H1 (cell line): ENCODE results near the gene TEX14. TPM values are rescaled to one million over a fixed set of nuclear protein-coding genes. Genes with fewer than 3 reads are reported as not detected.

Source experiments
- CTCF ChIA-PET: fragments of 300-600 bp; sonication (Branson Sonifier 250); formaldehyde crosslinking; loops from one replicate; lab custom pipeline; 2021; ENCODE audit not compliant: partially characterized antibody; lab: Charles Lee
- POLR2A ChIA-PET: fragments of 300-600 bp; sonication (Branson Sonifier 250); formaldehyde crosslinking; loops from one replicate; lab custom pipeline; 2021; ENCODE audit warnings: inconsistent platforms; ENCODE audit not compliant: partially characterized antibody; lab: Charles Lee
- DNase-seq, 2 experiments: peaks; one replicate each; pipeline versions ENCODE4 v3.0.0 to v3.0.0-alpha.2; 2010 to 2022; ENCODE audit warnings: low spot score in 2 of 2, low read depth in 1 of 2, mixed read lengths in 1 of 2
- FAIRE-seq: peaks from 2 replicates; lab custom pipeline; 2011; peaks lifted over from hg19 to GRCh38; lab: Jason Lieb, UNC
- H2AFZ ChIP-seq: 2 replicates; pipeline ENCODE4 v1.8.1; 2012; ENCODE audit warnings: low read length, inconsistent platforms
- H2AK5ac ChIP-seq: 2 replicates; pipeline ENCODE4 v1.6.1; 2013; ENCODE audit warnings: low read depth, low read length
- H2BK120ac ChIP-seq: replicated peaks from 2 replicates; pipeline ENCODE3; 2013; ENCODE audit warnings: low read depth, low read length, inconsistent platforms
- H2BK12ac ChIP-seq: 2 replicates; pipeline ENCODE4 v1.6.1; 2013; ENCODE audit warnings: low read depth, low read length
- H2BK15ac ChIP-seq: 2 replicates; pipeline ENCODE4 v1.6.1; 2013; ENCODE audit warnings: low read length
- H2BK20ac ChIP-seq: 2 replicates; pipeline ENCODE4 v1.6.1; 2013; ENCODE audit warnings: low read length
- H2BK5ac ChIP-seq: 2 replicates; pipeline ENCODE4 v1.6.1; 2013; ENCODE audit warnings: low read depth, low read length
- H3K14ac ChIP-seq: 2 replicates; pipeline ENCODE4 v1.6.1; 2013; ENCODE audit warnings: inconsistent platforms; ENCODE audit not compliant: insufficient read length
- H3K18ac ChIP-seq: 2 replicates; pipeline ENCODE4 v1.6.1; 2013; ENCODE audit warnings: low read length; ENCODE audit errors: extremely low read depth
- H3K23ac ChIP-seq: 2 replicates; pipeline ENCODE4 v1.6.1; 2013; ENCODE audit warnings: inconsistent platforms; ENCODE audit not compliant: insufficient read length
- H3K23me2 ChIP-seq: 2 replicates; pipeline ENCODE4 v1.6.1; 2013; ENCODE audit warnings: low read depth, low read length
- H3K27ac ChIP-seq: 2 replicates; pipeline ENCODE4 v1.6.1; 2011; ENCODE audit warnings: low read depth, low read length, inconsistent platforms
- H3K27me3 ChIP-seq, 4 experiments: replicated peaks in 1 of 4; 1 replicate in 1 of 4; 2 replicates in 3 of 4; pipeline versions ENCODE4 v1.6.1 to v1.8.1; 2011 to 2013; ENCODE audit warnings: low read length in 3 of 4, mild to moderate bottlenecking in 3 of 4, inconsistent platforms in 2 of 4, mixed read lengths in 2 of 4, moderate library complexity in 1 of 4; ENCODE audit not compliant: control insufficient read depth in 3 of 4, insufficient read depth in 3 of 4; ENCODE audit errors: extremely low read depth in 1 of 4
- H3K36me3 ChIP-seq, 4 experiments: 2 replicates each; pipeline versions ENCODE4 v1.6.1 to v1.8.1; 2011 to 2013; ENCODE audit warnings: mild to moderate bottlenecking in 4 of 4, low read length in 3 of 4, moderate library complexity in 2 of 4, control low read depth in 1 of 4, inconsistent platforms in 1 of 4; ENCODE audit not compliant: insufficient read depth in 4 of 4, control insufficient read depth in 2 of 4
- H3K4ac ChIP-seq: replicated peaks from 2 replicates; pipeline ENCODE3; 2013; ENCODE audit warnings: low read length, low read depth, mixed read lengths, inconsistent platforms; ENCODE audit not compliant: insufficient read length
- H3K4me1 ChIP-seq, 4 experiments: replicated peaks in 1 of 4; 1 replicate in 1 of 4; 2 replicates in 3 of 4; pipeline versions ENCODE4 v1.6.1 to v1.8.1; 2011 to 2013; ENCODE audit warnings: low read length in 3 of 4, inconsistent platforms in 2 of 4, mixed read lengths in 1 of 4; ENCODE audit not compliant: insufficient read depth in 4 of 4, control insufficient read depth in 3 of 4
- H3K4me2 ChIP-seq, 2 experiments: 2 replicates each; pipeline versions ENCODE4 v1.6.1 to v1.8.1; 2011 to 2013; ENCODE audit warnings: low read depth in 2 of 2, low read length in 2 of 2, control low read depth in 1 of 2, inconsistent platforms in 1 of 2, mild to moderate bottlenecking in 1 of 2; ENCODE audit not compliant: insufficient read depth in 1 of 2
- H3K4me3 ChIP-seq, 4 experiments: fragments of 200-600, 300-600 bp in 1 of 4; sonication (generic), shearing (Covaris generic), sonication (Bioruptor Twin) in 1 of 4; 2 replicates each; pipeline versions ENCODE4 v1.5.1 to v1.8.1; 2011 to 2016; ENCODE audit warnings: low read length in 4 of 4, low read depth in 3 of 4, control low read depth in 2 of 4, inconsistent platforms in 2 of 4, mild to moderate bottlenecking in 2 of 4, mixed read lengths in 1 of 4, moderate library complexity in 1 of 4; ENCODE audit not compliant: insufficient read depth in 2 of 4; ENCODE audit errors: extremely low read depth in 1 of 4
- H3K56ac ChIP-seq: replicated peaks from 2 replicates; pipeline ENCODE3; 2013; ENCODE audit warnings: low read depth, mild to moderate bottlenecking, mixed read lengths, low read length, inconsistent platforms; ENCODE audit not compliant: insufficient read length
- H3K79me1 ChIP-seq: 2 replicates; pipeline ENCODE4 v1.6.1; 2013; ENCODE audit warnings: low read depth, low read length, control low read depth
- H3K79me2 ChIP-seq, 2 experiments: 2 replicates each; pipeline versions ENCODE4 v1.6.1 to v1.8.1; 2012 to 2013; ENCODE audit warnings: low read length in 2 of 2, mild to moderate bottlenecking in 2 of 2, inconsistent platforms in 1 of 2; ENCODE audit not compliant: insufficient read depth in 2 of 2, control insufficient read depth in 1 of 2
- H3K9ac ChIP-seq, 4 experiments: replicated peaks in 1 of 4; 1 replicate in 1 of 4; 2 replicates in 3 of 4; pipeline versions ENCODE4 v1.6.1 to v1.8.1; 2011 to 2013; ENCODE audit warnings: low read depth in 3 of 4, low read length in 3 of 4, control low read depth in 2 of 4, mild to moderate bottlenecking in 2 of 4, moderate library complexity in 2 of 4, inconsistent platforms in 1 of 4; ENCODE audit errors: extremely low read depth in 1 of 4
- H3K9me3 ChIP-seq, 2 experiments: 2 replicates each; pipeline versions ENCODE4 v1.6.1 to v1.8.1; 2012 to 2013; ENCODE audit warnings: mild to moderate bottlenecking in 2 of 2, moderate library complexity in 2 of 2, control low read depth in 1 of 2, inconsistent platforms in 1 of 2, low read depth in 1 of 2, low read length in 1 of 2, mixed read lengths in 1 of 2; ENCODE audit not compliant: insufficient read depth in 2 of 2
- H4K20me1 ChIP-seq, 2 experiments: replicated peaks in 1 of 2; 2 replicates each; pipeline versions ENCODE3 to v1.8.1; 2011 to 2013; ENCODE audit warnings: inconsistent platforms in 2 of 2, low read length in 2 of 2, mild to moderate bottlenecking in 1 of 2; ENCODE audit not compliant: insufficient read depth in 2 of 2, control insufficient read depth in 1 of 2
- H4K5ac ChIP-seq: 2 replicates; pipeline ENCODE4 v1.6.1; 2013; ENCODE audit warnings: low read length, low read depth, mixed read lengths, inconsistent platforms; ENCODE audit not compliant: insufficient read length
- H4K8ac ChIP-seq: 2 replicates; pipeline ENCODE4 v1.8.0; 2013; ENCODE audit warnings: mild to moderate bottlenecking, moderate library complexity, low read length, inconsistent platforms; ENCODE audit not compliant: insufficient read depth; ENCODE audit errors: extremely low read depth
- H4K91ac ChIP-seq: replicated peaks from 2 replicates; pipeline ENCODE3; 2013; ENCODE audit warnings: low read length, mixed read lengths, inconsistent platforms; ENCODE audit not compliant: insufficient read length
- ATF2 ChIP-seq: IDR thresholded peaks from 2 replicates; pipeline ENCODE4 v1.6.1; 2012; ENCODE audit warnings: low read length, inconsistent platforms
- BCL11A ChIP-seq, 2 experiments: IDR thresholded peaks; one replicate each; pipeline ENCODE4 v1.6.1; 2011; ENCODE audit warnings: low read depth in 2 of 2, low read length in 2 of 2, mild to moderate bottlenecking in 2 of 2
- CREB1 ChIP-seq: IDR thresholded peaks from 2 replicates; pipeline ENCODE4 v1.6.1; 2012; ENCODE audit warnings: inconsistent platforms
- EGR1 ChIP-seq: IDR thresholded peaks from 2 replicates; pipeline ENCODE4 v1.6.1; 2011; ENCODE audit warnings: low read depth, low read length, borderline replicate concordance
- GABPA ChIP-seq: IDR thresholded peaks from 2 replicates; pipeline ENCODE4 v1.6.1; 2011; ENCODE audit warnings: mild to moderate bottlenecking, low read length, moderate library complexity, borderline replicate concordance; ENCODE audit not compliant: insufficient read depth
- HDAC6 ChIP-seq: IDR thresholded peaks from one replicate; pipeline ENCODE4 v1.7.1; 2012; ENCODE audit warnings: low read depth, mild to moderate bottlenecking, inconsistent platforms, low read length, moderate library complexity
- JUND ChIP-seq: IDR thresholded peaks from 2 replicates; pipeline ENCODE4 v1.6.1; 2011; ENCODE audit warnings: mild to moderate bottlenecking, improper control_type of control experiment, low read length
- MAFK ChIP-seq: IDR thresholded peaks from 2 replicates; pipeline ENCODE4 v1.6.1; 2012; ENCODE audit warnings: low read depth, mild to moderate bottlenecking, improper control_type of control experiment, low read length
- NRF1 ChIP-seq: IDR thresholded peaks from 2 replicates; pipeline ENCODE4 v1.6.1; 2011; ENCODE audit warnings: mild to moderate bottlenecking, low read depth, low read length, improper control_type of control experiment
- POLR2AphosphoS5 ChIP-seq: IDR thresholded peaks from 2 replicates; pipeline ENCODE4 v1.6.1; 2011; ENCODE audit warnings: low read depth, low read length
- TAF7 ChIP-seq: optimal IDR thresholded peaks from 2 replicates; pipeline ENCODE3; 2011; ENCODE audit warnings: low read depth, mild to moderate bottlenecking, inconsistent platforms, low read length, moderate library complexity, borderline replicate concordance
- TCF12 ChIP-seq: IDR thresholded peaks from 2 replicates; pipeline ENCODE4 v1.6.1; 2011; ENCODE audit warnings: low read depth, mild to moderate bottlenecking, low read length
- WGBS, 2 experiments: shearing (Covaris generic) in 1 of 2; methylation state at CpG; one replicate each; pipeline versions ENCODE4 v1.1.6 to v1.1.7; 2013 to 2015; ENCODE audit warnings: low lambda C conversion rate in 2 of 2, mixed read lengths in 2 of 2, inconsistent platforms in 1 of 2, low coverage in 1 of 2, missing lambda C conversion rate in 1 of 2; ENCODE audit not compliant: insufficient replicate concordance in 2 of 2, insufficient coverage in 1 of 2, insufficient read length in 1 of 2; ENCODE audit errors: extremely low coverage in 1 of 2, missing lambda C conversion rate in 1 of 2; 5-methylcytosine and 5-hydroxymethylcytosine counted together
- polyA plus RNA-seq, 7 experiments: library from polyadenylated mRNA; depleted of rRNA in 3 of 7; stranded (reverse) in 5 of 7; unstranded in 2 of 7; fragments of >200 nt in 5 of 7; fragments of 200-250 nt in 2 of 7; gene quantifications; 1 replicate in 5 of 7; 2 replicates in 1 of 7; 4 replicates in 1 of 7; pipeline versions ENCODE4 v1.2.1 to v1.2.3, GENCODE V29; 2011 to 2013; ENCODE audit warnings: missing spikeins in 2 of 7, mixed read lengths in 2 of 7
- total RNA-seq: library from RNA; stranded (reverse); fragmentation: NEBNext Ultra II Directional; extraction: Animal tissue kit (Norgen Biotek cat#: 25700); gene quantifications from 2 replicates; pipeline ENCODE4 v1.2.1, GENCODE V29; 2021
- TF ChIP-seq, protein P1 (sequence below): IDR thresholded peaks from 2 replicates; pipeline ENCODE4 v1.6.1; 2011; ENCODE audit warnings: low read depth, mild to moderate bottlenecking, low read length; ENCODE audit not compliant: insufficient read depth

TEX14 gene
- total and polyA plus RNA-seq, 2 of the 8 experiments (the other 6 are each of a cell fraction or from before 2014, with no cell fraction given) = 0.83 to 2.5 TPM

- Histone ChIP-seq H3K9me3 (no peaks in the 10 kb centered on the region), H3K4ac (no peak overlapping the region), H3K14ac (no peak overlapping the region), H4K8ac (no peak overlapping the region), H2BK20ac (no peak overlapping the region), H3K23ac (no peak overlapping the region), H3K9ac (no peak overlapping the region), H3K27me3 (no peaks in the 10 kb centered on the region), H2AFZ (no peak overlapping the region), H3K79me1 (no peaks in the 10 kb centered on the region), H3K36me3 (no peaks in the 10 kb centered on the region), H3K79me2 (no peaks in the 10 kb centered on the region), H3K4me3 (no peak overlapping the region), H3K23me2 (no peaks in the 10 kb centered on the region), H3K27ac (no peak overlapping the region), H4K91ac (no peak overlapping the region), H2BK12ac (no peak overlapping the region), H3K56ac (no peak overlapping the region), H4K20me1 (no peaks in the 10 kb centered on the region), H4K5ac (no peak overlapping the region), H3K18ac (no peak overlapping the region), H2BK5ac (no peak overlapping the region), H3K4me2 (no peak overlapping the region), H2BK15ac (no peak overlapping the region), H3K4me1 (no peaks in the 10 kb centered on the region), H2AK5ac (no peak overlapping the region), H2BK120ac (no peak overlapping the region)
- POLR2A ChIA-PET = no interaction called here
- 83% methylated on average over 3 of the region's 3 CpGs; no CpG with 5 or more reads in 1 of the 2 experiments for WGBS, 2 experiments
- CTCF ChIA-PET = interaction anchor here (0.9 to 1.3 kb wide), 2 partner anchors 10 to 270 kb away, joined by 4 to 5 read pairs; no protein-coding TSS in a partner anchor
- DNase-seq (no peak), FAIRE-seq (no peak)
- TF ChIP-seq EGR1 (no peak), NRF1 (no peak), TCF12 (no peak), GABPA (no peak), HDAC6 (no peak), TAF7 (no peak), CREB1 (no peak), POLR2AphosphoS5 (no peak), MAFK (no peak), BCL11A (IDR thresholded peaks at IDR 0.05; ENCODE audit: low read depth in 2 of 2, low read length in 2 of 2) (no peak), JUND (no peak), ATF2 (no peak)
- TF ChIP-seq, protein P1, sequence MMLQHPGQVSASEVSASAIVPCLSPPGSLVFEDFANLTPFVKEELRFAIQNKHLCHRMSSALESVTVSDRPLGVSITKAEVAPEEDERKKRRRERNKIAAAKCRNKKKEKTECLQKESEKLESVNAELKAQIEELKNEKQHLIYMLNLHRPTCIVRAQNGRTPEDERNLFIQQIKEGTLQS = no peak
Measured at GRCh38 chr17:58734811-58735210, 43.0 kb upstream of the TEX14 start.
